ENCODE measurements around the gene STARD13. TPM values are rescaled to one million over a fixed set of nuclear protein-coding genes. Genes with fewer than 3 reads are reported as not detected.

The STARD13 gene
- total RNA-seq, 1 experiment from 2014 or later = 11.3 TPM

DNA sequence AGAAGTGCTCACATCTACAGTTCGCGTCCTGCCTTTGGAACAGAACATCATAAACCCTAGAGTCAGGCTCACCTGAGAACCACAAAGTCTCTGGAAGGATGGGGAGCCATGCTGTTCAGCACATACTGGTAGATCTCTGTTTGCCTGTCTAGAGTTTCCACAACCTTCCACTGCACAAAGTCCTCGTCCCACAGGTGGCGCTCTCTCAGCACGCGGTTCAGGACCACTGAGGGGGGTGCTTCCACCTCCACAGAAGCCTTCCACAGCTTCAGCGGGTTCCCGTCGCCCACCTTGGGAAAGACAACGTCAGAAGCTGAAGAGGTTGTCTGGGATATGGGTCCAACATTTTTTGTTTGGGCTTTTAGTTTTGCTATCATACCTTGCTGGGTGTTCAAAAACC, 175.8 kb downstream of the STARD13 start:
- peak; percentile 3 for DNase-seq
- CTCF ChIA-PET = no interaction called here
- H3K4me1 Mint-ChIP-seq (ENCODE audit: low read depth, unreplicated experiment) = no peaks in the 10 kb centered on the region
- no peak overlapping the region for H3K27ac Mint-ChIP-seq (ENCODE audit: unreplicated experiment)
- no peak overlapping the region for H3K4me3 Mint-ChIP-seq (ENCODE audit: low read depth, unreplicated experiment)
- H3K9me3 Mint-ChIP-seq (ENCODE audit: low read depth, unreplicated experiment) = no peaks in the 10 kb centered on the region
- TF ChIP-seq, protein P1, sequence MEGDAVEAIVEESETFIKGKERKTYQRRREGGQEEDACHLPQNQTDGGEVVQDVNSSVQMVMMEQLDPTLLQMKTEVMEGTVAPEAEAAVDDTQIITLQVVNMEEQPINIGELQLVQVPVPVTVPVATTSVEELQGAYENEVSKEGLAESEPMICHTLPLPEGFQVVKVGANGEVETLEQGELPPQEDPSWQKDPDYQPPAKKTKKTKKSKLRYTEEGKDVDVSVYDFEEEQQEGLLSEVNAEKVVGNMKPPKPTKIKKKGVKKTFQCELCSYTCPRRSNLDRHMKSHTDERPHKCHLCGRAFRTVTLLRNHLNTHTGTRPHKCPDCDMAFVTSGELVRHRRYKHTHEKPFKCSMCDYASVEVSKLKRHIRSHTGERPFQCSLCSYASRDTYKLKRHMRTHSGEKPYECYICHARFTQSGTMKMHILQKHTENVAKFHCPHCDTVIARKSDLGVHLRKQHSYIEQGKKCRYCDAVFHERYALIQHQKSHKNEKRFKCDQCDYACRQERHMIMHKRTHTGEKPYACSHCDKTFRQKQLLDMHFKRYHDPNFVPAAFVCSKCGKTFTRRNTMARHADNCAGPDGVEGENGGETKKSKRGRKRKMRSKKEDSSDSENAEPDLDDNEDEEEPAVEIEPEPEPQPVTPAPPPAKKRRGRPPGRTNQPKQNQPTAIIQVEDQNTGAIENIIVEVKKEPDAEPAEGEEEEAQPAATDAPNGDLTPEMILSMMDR (IDR thresholded peaks at IDR 0.05; ENCODE audit: unreplicated experiment) = no peak
- BruUV-seq (replicated peaks) = no TSS peak
- H3K36me3 Mint-ChIP-seq (ENCODE audit: insufficient read depth, unreplicated experiment) = no peaks in the 10 kb centered on the region
- no peaks in the 10 kb centered on the region for H3K27me3 Mint-ChIP-seq (ENCODE audit: unreplicated experiment)
- intact Hi-C loops (cut with micrococcal nuclease; ENCODE audit: unreplicated experiment) = no loop called here

GRCh38 chr13:33109271-33109697, 176.3 kb downstream of the STARD13 start:
- no TSS peak for BruUV-seq (replicated peaks)
- no peaks in the 10 kb centered on the region for H3K36me3 Mint-ChIP-seq (ENCODE audit: insufficient read depth, unreplicated experiment)
- CTCF ChIA-PET = no interaction called here

DNA sequence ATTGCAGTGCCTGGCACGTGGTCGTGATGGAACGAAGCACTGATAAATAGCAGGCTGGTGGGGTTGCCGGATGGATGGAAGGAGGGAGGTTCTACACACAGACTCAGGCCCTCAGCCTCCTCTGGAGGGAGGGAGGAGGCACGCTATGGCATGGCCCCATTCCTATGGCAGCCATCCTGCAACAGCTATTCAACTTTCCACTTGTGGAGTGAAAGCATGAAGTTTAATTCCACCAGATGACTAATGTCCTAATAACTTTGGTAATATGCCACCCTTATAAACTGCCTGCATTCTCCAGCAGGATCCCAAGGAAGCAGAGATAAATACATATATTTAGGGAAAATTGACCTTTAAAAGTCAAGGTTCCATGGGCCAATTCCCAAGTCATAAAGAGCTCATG, 176.9 kb downstream of the STARD13 start:
- TF ChIP-seq, protein P1 (IDR thresholded peaks at IDR 0.05; ENCODE audit: unreplicated experiment) = no peak

More at GRCh38 chr13:33109271-33109697, 176.3 kb downstream of the STARD13 start:
- Mint-ChIP-seq H3K27me3 (ENCODE audit: unreplicated experiment) (no peaks in the 10 kb centered on the region), H3K27ac (ENCODE audit: unreplicated experiment) (no peak overlapping the region), H3K4me1 (ENCODE audit: low read depth, unreplicated experiment) (no peaks in the 10 kb centered on the region), H3K9me3 (ENCODE audit: low read depth, unreplicated experiment) (no peaks in the 10 kb centered on the region), H3K4me3 (ENCODE audit: low read depth, unreplicated experiment) (no peak overlapping the region)
- no peak for DNase-seq
- intact Hi-C loops (cut with micrococcal nuclease; ENCODE audit: unreplicated experiment) = no loop called here
- TF ChIP-seq, protein P1 (IDR thresholded peaks at IDR 0.05; ENCODE audit: unreplicated experiment) = no peak

DNA sequence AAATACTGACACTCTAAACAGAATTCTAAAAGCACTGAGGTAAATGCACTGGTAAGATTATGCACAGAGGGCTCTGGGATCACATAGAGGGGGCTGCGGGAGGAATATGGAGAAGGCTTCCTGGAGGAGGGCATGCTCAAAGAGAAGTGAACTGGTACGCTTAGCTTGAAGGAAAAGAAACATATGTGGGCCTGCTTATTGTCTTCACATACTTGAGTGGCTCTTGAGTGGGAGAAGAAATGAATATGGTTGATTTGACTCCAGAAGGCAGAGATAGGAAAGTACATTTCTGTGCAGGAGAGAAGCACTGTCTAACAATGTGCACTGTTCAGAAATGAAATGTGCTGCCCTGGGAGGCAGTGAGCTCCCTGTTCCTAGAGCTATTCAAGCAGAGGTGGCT, 178.2 kb downstream of the STARD13 start:
- no peak for DNase-seq
- Mint-ChIP-seq H3K27ac (ENCODE audit: unreplicated experiment) (no peak overlapping the region), H3K27me3 (ENCODE audit: unreplicated experiment) (no peaks in the 10 kb centered on the region), H3K36me3 (ENCODE audit: insufficient read depth, unreplicated experiment) (no peaks in the 10 kb centered on the region), H3K9me3 (ENCODE audit: low read depth, unreplicated experiment) (no peaks in the 10 kb centered on the region), H3K4me3 (ENCODE audit: low read depth, unreplicated experiment) (no peak overlapping the region), H3K4me1 (ENCODE audit: low read depth, unreplicated experiment) (no peaks in the 10 kb centered on the region)
- intact Hi-C loops (cut with micrococcal nuclease; ENCODE audit: unreplicated experiment) = no loop called here
- TF ChIP-seq, protein P1 (IDR thresholded peaks at IDR 0.05; ENCODE audit: unreplicated experiment) = no peak
- CTCF ChIA-PET = no interaction called here
- no TSS peak for BruUV-seq (replicated peaks)

More for the DNA sequence above, 176.9 kb downstream of the STARD13 start:
- H3K4me3 Mint-ChIP-seq (ENCODE audit: low read depth, unreplicated experiment) = no peak overlapping the region
- DNase-seq = no peak
- intact Hi-C loops (cut with micrococcal nuclease; ENCODE audit: unreplicated experiment) = no loop called here
- CTCF ChIA-PET = no interaction called here
- no peaks in the 10 kb centered on the region for H3K4me1 Mint-ChIP-seq (ENCODE audit: low read depth, unreplicated experiment)
- BruUV-seq (replicated peaks) = no TSS peak
- H3K27ac Mint-ChIP-seq (ENCODE audit: unreplicated experiment) = no peak overlapping the region
- no peaks in the 10 kb centered on the region for H3K36me3 Mint-ChIP-seq (ENCODE audit: insufficient read depth, unreplicated experiment)
- H3K9me3 Mint-ChIP-seq (ENCODE audit: low read depth, unreplicated experiment) = no peaks in the 10 kb centered on the region
- no peaks in the 10 kb centered on the region for H3K27me3 Mint-ChIP-seq (ENCODE audit: unreplicated experiment)

Data from Calu3 (cell line).